SK-N-SH treated with all-trans-retinoic acid at 6 μM for 48 hours (cell line): ENCODE measurements around the gene CFAP157.

Source experiments
- ATAC-seq: fragments of 200-7000 bp; cut with Tn5 transposase; 3 replicates; pipeline ENCODE4 v1.9.1; 2020; ENCODE audit warnings: mild to moderate bottlenecking, moderate library complexity
- ARNTL ChIP-seq: fragments of 450-650 bp; formaldehyde crosslinking; IDR thresholded peaks from 2 replicates; pipeline ENCODE4 v1.5.0; 2020; ENCODE audit warnings: low read depth, mild to moderate bottlenecking, moderate library complexity, borderline replicate concordance
- CREB5 ChIP-seq: fragments of 250-450 bp; sonication (Bioruptor Pico); IDR thresholded peaks from 2 replicates; pipeline ENCODE4 v1.5.1; 2020; ENCODE audit warnings: low read depth, mild to moderate bottlenecking, moderate library complexity
- CSDC2 ChIP-seq: fragments of 250-450 bp; sonication (Bioruptor Pico); IDR thresholded peaks from 2 replicates; pipeline ENCODE4 v1.5.0; 2020; ENCODE audit warnings: mild to moderate bottlenecking, moderate library complexity
- CSRNP3 ChIP-seq: fragments of 250-450 bp; sonication (Bioruptor Pico); IDR thresholded peaks from 2 replicates; pipeline ENCODE4 v1.5.1; 2021; ENCODE audit warnings: mild to moderate bottlenecking, moderate library complexity
- GLIS3 ChIP-seq: fragments of 250-450 bp; sonication (Bioruptor Pico); IDR thresholded peaks from 2 replicates; pipeline ENCODE4 v1.5.0; 2020; ENCODE audit warnings: mild to moderate bottlenecking, moderate library complexity
- ISL1 ChIP-seq: fragments of 250-450 bp; sonication (Bioruptor Pico); IDR thresholded peaks from 2 replicates; pipeline ENCODE4 v2.1.2; 2022; ENCODE audit warnings: mild to moderate bottlenecking, moderate library complexity
- OSR1 ChIP-seq: fragments of 250-450 bp; sonication (Bioruptor Pico); IDR thresholded peaks from 2 replicates; pipeline ENCODE4 v1.8.0; 2022; ENCODE audit warnings: moderate library complexity, mild to moderate bottlenecking, inconsistent platforms
- PATZ1 ChIP-seq: fragments of 250-450 bp; sonication (Bioruptor Pico); IDR thresholded peaks from 2 replicates; pipeline ENCODE4 v1.8.0; 2020; ENCODE audit warnings: mild to moderate bottlenecking, moderate library complexity, borderline replicate concordance
- POU6F1 ChIP-seq: fragments of 250-450 bp; sonication (Bioruptor Pico); IDR thresholded peaks from 2 replicates; pipeline ENCODE4 v1.8.0; 2021; ENCODE audit warnings: low read depth, mild to moderate bottlenecking, moderate library complexity, borderline replicate concordance
- RARB ChIP-seq: fragments of 250-450 bp; sonication (Bioruptor Pico); IDR thresholded peaks from 2 replicates; pipeline ENCODE4 v1.8.0; 2021; ENCODE audit warnings: mild to moderate bottlenecking, moderate library complexity
- SNAI2 ChIP-seq: fragments of 250-450 bp; sonication (Bioruptor Pico); IDR thresholded peaks from 2 replicates; pipeline ENCODE4 v1.5.0; 2020; ENCODE audit warnings: mild to moderate bottlenecking, moderate library complexity
- ZC3H10 ChIP-seq: fragments of 250-450 bp; sonication (Bioruptor Pico); IDR thresholded peaks from 2 replicates; pipeline ENCODE4 v1.5.1; 2021; ENCODE audit warnings: mild to moderate bottlenecking, moderate library complexity
- ZFP3 ChIP-seq: fragments of 250-450 bp; sonication (Bioruptor Pico); IDR thresholded peaks from 2 replicates; pipeline ENCODE4 v1.5.0; 2020; ENCODE audit warnings: mild to moderate bottlenecking, moderate library complexity
- ZFP30 ChIP-seq: fragments of 450-650 bp; formaldehyde crosslinking; IDR thresholded peaks from 2 replicates; pipeline ENCODE4 v1.5.0; 2022; ENCODE audit warnings: mild to moderate bottlenecking, moderate library complexity
- ZNF565 ChIP-seq: fragments of 450-650 bp; formaldehyde crosslinking; conservative IDR thresholded peaks from 2 replicates; pipeline ENCODE4 v1.5.0; 2020; ENCODE audit warnings: low read depth, mild to moderate bottlenecking, moderate library complexity
- ZNF70 ChIP-seq: fragments of 450-650 bp; formaldehyde crosslinking; IDR thresholded peaks from 2 replicates; pipeline ENCODE4 v1.5.0; 2020; ENCODE audit warnings: mild to moderate bottlenecking, moderate library complexity
- ZNF8 ChIP-seq: fragments of 450-650 bp; formaldehyde crosslinking; IDR thresholded peaks from 2 replicates; pipeline ENCODE4 v1.5.0; 2020; ENCODE audit warnings: mild to moderate bottlenecking, moderate library complexity

CFAP157 gene

GRCh38 chr9:127715470-127716337 is 8.9 kb downstream of the CFAP157 start, which contains the start of the genes PTRH1 and TTC16:
PTRH1 (minus strand) TSS chr9:127715663; CDS start chr9:127715639, 24 bp downstream.
TTC16 (plus strand) TSS chr9:127716079; CDS start chr9:127716146, 67 bp downstream.
- TF ChIP-seq ZNF565 (CRISPR knock-in tag) (no peak), OSR1 (no peak), CSDC2 (CRISPR knock-in tag) (no peak), SNAI2 (CRISPR knock-in tag) (no peak), ZFP3 (no peak), POU6F1 (CRISPR knock-in tag) (no peak), CREB5 (CRISPR knock-in tag) (no peak), ZNF8 (no peak), CSRNP3 (no peak), ZFP30 (CRISPR knock-in tag) (no peak)

GRCh38 chr9:127716412-127716811 is 9.6 kb downstream of the CFAP157 start:
- TF ChIP-seq ZNF70 (no peak), ZFP30 (CRISPR knock-in tag) (no peak), CSRNP3 (no peak), ZNF8 (no peak), OSR1 (no peak), POU6F1 (CRISPR knock-in tag) (no peak), ISL1 (CRISPR knock-in tag) (no peak), GLIS3 (CRISPR knock-in tag) (no peak), PATZ1 (no peak), RARB (CRISPR knock-in tag) (no peak), ZNF565 (CRISPR knock-in tag) (no peak), ARNTL (CRISPR knock-in tag) (no peak), CREB5 (CRISPR knock-in tag) (no peak)
- ATAC-seq: no peak

More at GRCh38 chr9:127715470-127716337, 8.9 kb downstream of the CFAP157 start, which contains the start of the genes PTRH1 and TTC16:
- ATAC-seq: peak; percentile 96

GRCh38 chr9:127717766-127718165 is 11.0 kb downstream of the CFAP157 start:
- ATAC-seq: no peak

More at GRCh38 chr9:127717766-127718165, 11.0 kb downstream of the CFAP157 start:
- no peak for TF ChIP-seq ZC3H10
- TF ChIP-seq ZFP30 (CRISPR knock-in tag): no peak
